Measurements from ENCODE around the gene WIF1. TPM values are rescaled to one million over a fixed set of nuclear protein-coding genes. Genes with fewer than 3 reads are reported as not detected.

WIF1 gene
- total and polyA plus RNA-seq, 8 donors, result 42.5 to 311 (median 214) TPM

- no peak for TF ChIP-seq CTCF (IDR thresholded peaks at IDR 0.05)
- no peaks in the 10 kb centered on the region for H3K9me3 ChIP-seq
- intact Hi-C loops (cut with DNase I), result no loop called here
- no peaks in the 10 kb centered on the region for H3K36me3 ChIP-seq
- H3K27ac ChIP-seq, result peak overlapping the region in 1 of 2 donors; percentile 14
- no peak overlapping the region for H3K4me3 ChIP-seq
- DNase-seq (peak in 1 of 4 donors; percentile 73), ATAC-seq (peak; percentile 80)
- H3K27me3 ChIP-seq, result peaks cover 5 to 22% of the 10 kb centered on the region in 2 donors
- no peaks in the 10 kb centered on the region for H3K4me1 ChIP-seq
These were observed 7.5 kb downstream of the WIF1 start for GRCh38 chr12:65113621-65114035.

GRCh38 chr12:65106948-65107347, 14.2 kb downstream of the WIF1 start:
- TF ChIP-seq CTCF (IDR thresholded peaks at IDR 0.05), result peak; percentile 16 to 17
- no peak for ATAC-seq
- DNase-seq, result no peak
- no peak overlapping the region for H3K27ac ChIP-seq
- H3K4me1 ChIP-seq, result no peaks in the 10 kb centered on the region
- intact Hi-C loops (cut with DNase I), result no loop called here
- H3K27me3 ChIP-seq, result no peaks in the 10 kb centered on the region
- H3K9me3 ChIP-seq, result no peaks in the 10 kb centered on the region
- no peak overlapping the region for H3K4me3 ChIP-seq
- no peaks in the 10 kb centered on the region for H3K36me3 ChIP-seq

- ATAC-seq, result peak; percentile 51
- intact Hi-C loops (cut with DNase I), result no loop called here
- no peaks in the 10 kb centered on the region for H3K36me3 ChIP-seq
- peak in 1 of 4 donors; percentile 43 for DNase-seq
- no peaks in the 10 kb centered on the region for H3K4me1 ChIP-seq
- peaks cover 0 to 4% of the 10 kb centered on the region in 2 donors for H3K27me3 ChIP-seq
- no peak overlapping the region for H3K27ac ChIP-seq
- no peak for TF ChIP-seq CTCF (IDR thresholded peaks at IDR 0.05)
- H3K4me3 ChIP-seq, result no peak overlapping the region
- H3K9me3 ChIP-seq, result no peaks in the 10 kb centered on the region
These were observed 21.0 kb downstream of the WIF1 start for GRCh38 chr12:65100140-65100539.

GRCh38 chr12:65099182-65099581, 21.9 kb downstream of the WIF1 start:
- H3K27ac ChIP-seq, result no peak overlapping the region
- peaks cover 0 to 4% of the 10 kb centered on the region in 2 donors for H3K27me3 ChIP-seq
- no peaks in the 10 kb centered on the region for H3K9me3 ChIP-seq
- ATAC-seq (no peak), DNase-seq (no peak)
- no peaks in the 10 kb centered on the region for H3K4me1 ChIP-seq
- intact Hi-C loops (cut with DNase I), result no loop called here
- no peaks in the 10 kb centered on the region for H3K36me3 ChIP-seq
- no peak overlapping the region for H3K4me3 ChIP-seq
- TF ChIP-seq CTCF (IDR thresholded peaks at IDR 0.05), result no peak

GRCh38 chr12:65098364-65098763, 22.7 kb downstream of the WIF1 start:
- no peak for ATAC-seq
- Histone ChIP-seq H3K4me3 (no peak overlapping the region), H3K27me3 (peaks cover 0 to 4% of the 10 kb centered on the region in 2 donors), H3K4me1 (no peaks in the 10 kb centered on the region), H3K9me3 (no peaks in the 10 kb centered on the region), H3K27ac (no peak overlapping the region), H3K36me3 (no peaks in the 10 kb centered on the region)
- intact Hi-C loops (cut with DNase I), result no loop called here
- TF ChIP-seq CTCF (IDR thresholded peaks at IDR 0.05), result no peak
- no peak for DNase-seq

All from left lung (tissue), 10 donors.